ENCODE results near the gene ANGPT4. TPM values are rescaled to one million over a fixed set of nuclear protein-coding genes. Genes with fewer than 3 reads are reported as not detected.

ANGPT4 gene
- total RNA-seq, 1 donor from 2014 or later: 0.06 TPM

DNA sequence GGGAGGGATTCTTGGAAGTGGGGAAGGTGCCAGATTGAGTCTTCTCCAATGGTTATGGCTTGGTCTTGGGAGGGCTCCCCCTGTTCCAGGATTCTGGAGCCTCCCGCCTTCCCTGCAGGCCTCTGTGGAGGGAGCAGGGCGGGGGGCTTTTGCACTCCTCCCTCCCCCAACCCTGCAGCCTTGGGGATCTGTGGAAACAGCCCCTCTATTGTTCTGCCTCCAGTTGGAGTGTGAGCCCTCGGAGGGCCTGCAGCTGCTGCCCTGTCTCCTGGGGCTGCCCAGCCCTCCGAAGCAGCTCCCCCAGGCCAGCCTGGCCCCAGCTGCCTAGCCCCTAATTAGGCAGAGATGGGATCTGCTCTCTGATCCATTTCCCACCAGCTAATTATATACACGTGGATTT lies 67.9 kb downstream of the ANGPT4 start:
- Histone ChIP-seq H3K27ac (no peak overlapping the region), H3K4me1 (peaks cover 22% of the 10 kb centered on the region), H3F3A (ENCODE audit: low read depth) (no peaks in the 10 kb centered on the region), H3K79me2 (ENCODE audit: low read depth) (no peaks in the 10 kb centered on the region), H3K36me3 (no peaks in the 10 kb centered on the region), H3K9ac (no peak overlapping the region), H3K9me3 (ENCODE audit: low read depth) (no peaks in the 10 kb centered on the region), H4K20me1 (ENCODE audit: low read depth) (peaks cover 28% of the 10 kb centered on the region), H3K4me2 (peak overlapping the region; percentile 54), H3K4me3 (no peak overlapping the region), H3K27me3 (peaks cover 30% of the 10 kb centered on the region), H2AFZ (replicated peaks) (no peak overlapping the region)
- peaks cover 25% of the 10 kb centered on the region for H3K4me1 Mint-ChIP-seq
- H3K27me3 Mint-ChIP-seq (ENCODE audit: insufficient read depth, low read depth): peaks cover 14% of the 10 kb centered on the region
- no peaks in the 10 kb centered on the region for H3K9me3 Mint-ChIP-seq
- no peak for TF ChIP-seq EZH2 (IDR thresholded peaks at IDR 0.05)
- TF ChIP-seq, protein P1, sequence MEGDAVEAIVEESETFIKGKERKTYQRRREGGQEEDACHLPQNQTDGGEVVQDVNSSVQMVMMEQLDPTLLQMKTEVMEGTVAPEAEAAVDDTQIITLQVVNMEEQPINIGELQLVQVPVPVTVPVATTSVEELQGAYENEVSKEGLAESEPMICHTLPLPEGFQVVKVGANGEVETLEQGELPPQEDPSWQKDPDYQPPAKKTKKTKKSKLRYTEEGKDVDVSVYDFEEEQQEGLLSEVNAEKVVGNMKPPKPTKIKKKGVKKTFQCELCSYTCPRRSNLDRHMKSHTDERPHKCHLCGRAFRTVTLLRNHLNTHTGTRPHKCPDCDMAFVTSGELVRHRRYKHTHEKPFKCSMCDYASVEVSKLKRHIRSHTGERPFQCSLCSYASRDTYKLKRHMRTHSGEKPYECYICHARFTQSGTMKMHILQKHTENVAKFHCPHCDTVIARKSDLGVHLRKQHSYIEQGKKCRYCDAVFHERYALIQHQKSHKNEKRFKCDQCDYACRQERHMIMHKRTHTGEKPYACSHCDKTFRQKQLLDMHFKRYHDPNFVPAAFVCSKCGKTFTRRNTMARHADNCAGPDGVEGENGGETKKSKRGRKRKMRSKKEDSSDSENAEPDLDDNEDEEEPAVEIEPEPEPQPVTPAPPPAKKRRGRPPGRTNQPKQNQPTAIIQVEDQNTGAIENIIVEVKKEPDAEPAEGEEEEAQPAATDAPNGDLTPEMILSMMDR (IDR thresholded peaks at IDR 0.05): no peak
- H3K36me3 Mint-ChIP-seq: peaks cover 7% of the 10 kb centered on the region
- peak; percentile 43 for DNase-seq (ENCODE audit: low spot score)
- no peak overlapping the region for H3K4me3 Mint-ChIP-seq
- no peak overlapping the region for H3K27ac Mint-ChIP-seq

DNA sequence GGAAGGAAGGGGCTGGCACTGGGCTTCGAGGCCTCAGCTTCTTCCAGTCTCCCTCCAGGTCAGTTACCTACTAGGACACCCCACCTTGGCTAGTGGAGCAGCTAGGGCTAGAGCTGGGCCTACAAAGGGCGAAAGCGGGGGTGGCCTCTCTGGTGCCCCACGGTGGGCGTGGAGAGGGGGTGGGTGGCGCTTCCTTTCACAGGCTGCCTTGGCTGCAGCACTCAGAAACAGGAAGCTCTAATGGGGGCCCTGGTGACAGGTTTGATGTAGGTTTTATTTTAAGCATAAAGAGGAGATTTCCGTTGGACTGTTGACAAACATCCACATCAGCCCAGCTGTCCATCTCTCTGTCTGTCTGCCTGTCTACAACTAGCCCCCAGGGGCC lies 69.2 kb downstream of the ANGPT4 start:
- no peaks in the 10 kb centered on the region for H3F3A ChIP-seq (ENCODE audit: low read depth)
- no peak overlapping the region for H2AFZ ChIP-seq (replicated peaks)
- H3K4me2 ChIP-seq: no peak overlapping the region
- Mint-ChIP-seq H3K4me3 (peak overlapping the region; percentile 35), H3K27me3 (ENCODE audit: insufficient read depth, low read depth) (peaks cover 21% of the 10 kb centered on the region), H3K9me3 (no peaks in the 10 kb centered on the region), H3K27ac (no peak overlapping the region), H3K36me3 (peaks cover 7% of the 10 kb centered on the region), H3K4me1 (peaks cover 29% of the 10 kb centered on the region)
- H3K9ac ChIP-seq: no peak overlapping the region
- DNase-seq (ENCODE audit: low spot score): no peak
- H3K4me1 ChIP-seq: peaks cover 22% of the 10 kb centered on the region
- H4K20me1 ChIP-seq (ENCODE audit: low read depth): peaks cover 36% of the 10 kb centered on the region
- H3K27ac ChIP-seq: no peak overlapping the region
- H3K9me3 ChIP-seq (ENCODE audit: low read depth): no peaks in the 10 kb centered on the region
- no peak overlapping the region for H3K4me3 ChIP-seq
- no peaks in the 10 kb centered on the region for H3K36me3 ChIP-seq
- no peaks in the 10 kb centered on the region for H3K79me2 ChIP-seq (ENCODE audit: low read depth)
- peaks cover 43% of the 10 kb centered on the region for H3K27me3 ChIP-seq
- TF ChIP-seq, protein P1 (IDR thresholded peaks at IDR 0.05): no peak
- TF ChIP-seq EZH2 (IDR thresholded peaks at IDR 0.05): no peak
- no peak for TF ChIP-seq EZH2phosphoT487 (IDR thresholded peaks at IDR 0.05)

DNA sequence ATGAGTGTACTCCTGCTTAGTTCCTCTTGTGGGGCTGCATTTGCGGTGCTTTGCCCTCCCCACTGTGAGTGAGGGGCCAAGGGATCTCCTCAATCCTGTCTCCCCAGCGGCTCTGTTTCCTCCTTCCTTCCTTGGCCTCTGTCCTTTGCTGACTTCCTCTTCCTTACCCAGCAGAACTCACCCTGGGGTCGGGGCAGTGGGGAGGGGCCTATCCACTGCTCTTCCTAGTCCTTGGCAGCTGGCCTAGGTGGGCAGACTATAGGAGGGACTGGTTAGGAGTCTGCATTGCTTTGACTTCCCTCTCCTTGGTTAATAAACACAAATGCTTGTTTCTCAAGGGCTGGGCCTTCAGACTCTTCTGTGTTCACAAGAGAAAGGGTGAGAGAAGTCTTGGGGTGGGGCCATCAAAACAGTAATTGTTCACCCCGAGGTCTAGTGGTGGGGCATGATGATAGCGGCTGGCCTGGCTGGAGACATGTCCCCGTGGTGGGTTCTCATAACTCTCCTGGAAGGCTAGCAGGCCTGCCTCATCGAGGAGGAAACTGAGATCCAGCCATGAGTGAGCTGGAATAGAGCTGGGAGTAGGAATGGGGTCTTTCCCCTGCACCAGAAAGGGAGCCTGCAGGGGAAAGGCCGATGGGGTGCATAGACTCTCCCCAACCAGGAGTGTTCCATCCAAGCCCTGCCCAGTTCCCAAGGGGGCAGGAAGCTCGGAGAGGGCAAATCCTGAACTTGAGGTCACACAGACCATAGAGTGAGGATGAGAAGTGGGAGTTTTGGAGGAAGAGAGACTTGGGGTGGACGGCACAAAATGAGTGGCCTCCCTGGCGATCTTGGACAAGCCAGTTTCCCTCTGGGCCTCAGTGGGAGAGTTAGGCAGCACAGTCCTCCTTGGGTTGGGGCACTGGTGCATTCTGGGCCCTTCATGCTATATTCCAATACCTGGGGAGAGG lies 69.9 kb downstream of the ANGPT4 start:
- peaks cover 24% of the 10 kb centered on the region for H3K27me3 Mint-ChIP-seq (ENCODE audit: insufficient read depth, low read depth)
- H3K4me3 ChIP-seq: no peak overlapping the region
- TF ChIP-seq EZH2 (IDR thresholded peaks at IDR 0.05) (no peak), EZH2phosphoT487 (IDR thresholded peaks at IDR 0.05) (no peak)
- TF ChIP-seq, protein P1 (IDR thresholded peaks at IDR 0.05): no peak
- H3K4me2 ChIP-seq: peak overlapping the region; percentile 98
- H3K27ac ChIP-seq: no peak overlapping the region
- peaks cover 32% of the 10 kb centered on the region for H3K4me1 Mint-ChIP-seq
- H3K9ac ChIP-seq: no peak overlapping the region
- no peak overlapping the region for H2AFZ ChIP-seq (replicated peaks)
- peak overlapping the region; percentile 75 for H3K4me3 Mint-ChIP-seq
- DNase-seq (ENCODE audit: low spot score): no peak
- H4K20me1 ChIP-seq (ENCODE audit: low read depth): peaks cover 38% of the 10 kb centered on the region
- no peaks in the 10 kb centered on the region for H3K36me3 ChIP-seq
- H3K4me1 ChIP-seq: peaks cover 22% of the 10 kb centered on the region
- H3K27ac Mint-ChIP-seq: peak overlapping the region; percentile 69
- no peaks in the 10 kb centered on the region for H3F3A ChIP-seq (ENCODE audit: low read depth)
- H3K9me3 ChIP-seq (ENCODE audit: low read depth): no peaks in the 10 kb centered on the region
- H3K79me2 ChIP-seq (ENCODE audit: low read depth): no peaks in the 10 kb centered on the region
- H3K9me3 Mint-ChIP-seq: no peaks in the 10 kb centered on the region
- peaks cover 50% of the 10 kb centered on the region for H3K27me3 ChIP-seq
- peaks cover 7% of the 10 kb centered on the region for H3K36me3 Mint-ChIP-seq

Measured in neural progenitor cell (in vitro differentiated cells).